GM15510 (cell line): ENCODE results near the gene CLIP2.

Experiments used
- POLR2A ChIP-seq: IDR thresholded peaks from 3 replicates; pipeline ENCODE4 v1.6.1; 2011; ENCODE audit warnings: borderline replicate concordance; ENCODE audit not compliant: insufficient read length; ENCODE audit errors: extremely low read depth

The CLIP2 gene

GRCh38 chr7:74343281-74344131 is 54.3 kb downstream of the CLIP2 start:
- no peak for TF ChIP-seq POLR2A

- no peak for TF ChIP-seq POLR2A
Measured at GRCh38 chr7:74344132-74344496, 54.9 kb downstream of the CLIP2 start.

GRCh38 chr7:74344786-74345185 is 55.6 kb downstream of the CLIP2 start:
- TF ChIP-seq POLR2A = no peak

GRCh38 chr7:74345970-74346369 is 56.8 kb downstream of the CLIP2 start:
- no peak for TF ChIP-seq POLR2A

GRCh38 chr7:74349621-74350020 is 60.4 kb downstream of the CLIP2 start:
- TF ChIP-seq POLR2A = no peak

GRCh38 chr7:74350751-74351150 is 61.5 kb downstream of the CLIP2 start:
- TF ChIP-seq POLR2A = no peak

GRCh38 chr7:74351836-74352235 is 62.6 kb downstream of the CLIP2 start:
- no peak for TF ChIP-seq POLR2A

- TF ChIP-seq POLR2A = no peak
Measured at GRCh38 chr7:74354009-74354408, 64.8 kb downstream of the CLIP2 start.

GRCh38 chr7:74355091-74355490 is 65.9 kb downstream of the CLIP2 start:
- no peak for TF ChIP-seq POLR2A

- no peak for TF ChIP-seq POLR2A
Measured at GRCh38 chr7:74356589-74357315, 67.5 kb downstream of the CLIP2 start.

- TF ChIP-seq POLR2A = no peak
Measured at GRCh38 chr7:74360008-74360407, 70.8 kb downstream of the CLIP2 start.

- no peak for TF ChIP-seq POLR2A
Measured at GRCh38 chr7:74362266-74362665, 73.1 kb downstream of the CLIP2 start.

GRCh38 chr7:74364061-74364460 is 74.9 kb downstream of the CLIP2 start:
- no peak for TF ChIP-seq POLR2A

GRCh38 chr7:74365322-74366022 is 76.3 kb downstream of the CLIP2 start:
- no peak for TF ChIP-seq POLR2A
